DND-41 (cell line): ENCODE data around the gene APEH.

Experiments
- EZH2 ChIP-seq: IDR thresholded peaks from 3 replicates; pipeline ENCODE4 v1.6.1; 2012; ENCODE audit warnings: borderline replicate concordance, low read depth, mild to moderate bottlenecking, moderate library complexity, low read length, inconsistent platforms; ENCODE audit not compliant: severe bottlenecking
- TF ChIP-seq, protein P1 (sequence below): IDR thresholded peaks from 2 replicates; pipeline ENCODE4 v1.5.1; 2012; ENCODE audit warnings: borderline replicate concordance, low read length, moderate library complexity, mild to moderate bottlenecking; ENCODE audit not compliant: poor library complexity, severe bottlenecking; ENCODE audit errors: extremely low read depth

DNA sequence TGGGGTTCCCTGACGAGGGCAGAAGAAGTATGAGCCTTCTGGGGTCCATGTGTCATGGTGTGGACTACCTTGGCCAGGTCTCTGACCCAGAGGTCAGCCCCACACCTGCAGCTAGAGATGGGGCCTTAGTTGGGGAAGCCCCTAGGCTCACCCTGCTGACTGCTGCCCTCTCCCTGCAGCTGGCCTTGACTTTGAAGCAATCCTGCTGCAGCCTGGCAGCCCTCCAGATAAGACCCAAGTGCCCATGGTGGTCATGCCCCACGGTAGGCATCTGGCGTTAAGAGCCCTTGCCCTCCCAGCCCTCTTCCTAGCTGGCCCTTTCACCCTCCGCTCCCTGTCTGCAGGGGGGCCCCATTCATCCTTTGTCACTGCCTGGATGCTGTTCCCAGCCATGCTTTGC, 7.4 kb downstream of the APEH start:
- TF ChIP-seq, protein P1, sequence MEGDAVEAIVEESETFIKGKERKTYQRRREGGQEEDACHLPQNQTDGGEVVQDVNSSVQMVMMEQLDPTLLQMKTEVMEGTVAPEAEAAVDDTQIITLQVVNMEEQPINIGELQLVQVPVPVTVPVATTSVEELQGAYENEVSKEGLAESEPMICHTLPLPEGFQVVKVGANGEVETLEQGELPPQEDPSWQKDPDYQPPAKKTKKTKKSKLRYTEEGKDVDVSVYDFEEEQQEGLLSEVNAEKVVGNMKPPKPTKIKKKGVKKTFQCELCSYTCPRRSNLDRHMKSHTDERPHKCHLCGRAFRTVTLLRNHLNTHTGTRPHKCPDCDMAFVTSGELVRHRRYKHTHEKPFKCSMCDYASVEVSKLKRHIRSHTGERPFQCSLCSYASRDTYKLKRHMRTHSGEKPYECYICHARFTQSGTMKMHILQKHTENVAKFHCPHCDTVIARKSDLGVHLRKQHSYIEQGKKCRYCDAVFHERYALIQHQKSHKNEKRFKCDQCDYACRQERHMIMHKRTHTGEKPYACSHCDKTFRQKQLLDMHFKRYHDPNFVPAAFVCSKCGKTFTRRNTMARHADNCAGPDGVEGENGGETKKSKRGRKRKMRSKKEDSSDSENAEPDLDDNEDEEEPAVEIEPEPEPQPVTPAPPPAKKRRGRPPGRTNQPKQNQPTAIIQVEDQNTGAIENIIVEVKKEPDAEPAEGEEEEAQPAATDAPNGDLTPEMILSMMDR: no peak
- no peak for TF ChIP-seq EZH2
